ENCODE data around the gene OOSP4A. TPM values are rescaled to one million over a fixed set of nuclear protein-coding genes. Genes with fewer than 3 reads are reported as not detected.

The OOSP4A gene
- total and polyA plus RNA-seq, 2 of the 13 experiments (the other 11 are each of a cell fraction or from before 2014, with no cell fraction given) = not detected

DNA sequence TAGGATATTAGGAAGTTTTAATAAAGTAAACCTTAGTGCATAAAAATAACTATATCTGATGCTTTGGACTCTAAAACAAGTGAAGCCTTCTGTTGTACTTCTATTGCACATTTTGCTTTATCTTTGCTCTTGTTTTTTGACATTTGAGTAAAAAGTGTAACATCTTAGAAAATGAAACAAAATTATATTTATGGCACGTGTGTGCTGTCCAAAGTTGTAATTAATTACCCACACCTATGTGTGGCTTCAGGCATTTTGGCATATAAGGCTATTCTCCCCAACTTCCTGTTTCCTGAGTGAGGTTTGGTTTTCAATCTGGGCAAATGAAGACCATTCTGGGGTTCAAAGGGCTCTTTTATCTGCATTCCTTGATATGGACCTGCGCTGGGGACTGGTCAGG lies 25.7 kb upstream of the OOSP4A start, which contains the start of gene OOSP1:
Gene OOSP1 (plus strand): TSS at position 301 of the 400 bp plus-strand sequence. CDS start 23 bp downstream, at position 324.
- in situ Hi-C loops (cut with HindIII; ENCODE audit: extremely low pct_ligation_motif_present, low pct_unique_long_range_greater_than_20kb) (no loop called here), intact Hi-C loops (cut with micrococcal nuclease; ENCODE audit: unreplicated experiment) (no loop called here)
- no peak for FAIRE-seq
- H3K36me3 ChIP-seq (replicated peaks in 1 of 2; ENCODE audit: control insufficient read depth in 1 of 2, insufficient read depth in 2 of 2, low read length in 2 of 2) = no peaks in the 10 kb centered on the region
- no peak for TF ChIP-seq HNRNPUL1 (IDR thresholded peaks at IDR 0.05; ENCODE audit: low read depth, low read length)
- no peak for TF ChIP-seq RBAK (CRISPR knock-in tag; IDR thresholded peaks at IDR 0.05)
- TF ChIP-seq ZNF124 (CRISPR knock-in tag; IDR thresholded peaks at IDR 0.05) = no peak
- no peak for TF ChIP-seq ZNF75D (CRISPR knock-in tag; IDR thresholded peaks at IDR 0.05; ENCODE audit: borderline replicate concordance)
- TF ChIP-seq ETV6 (CRISPR knock-in tag; conservative IDR thresholded peaks at IDR 0.05) = no peak
- TF ChIP-seq, protein P1, sequence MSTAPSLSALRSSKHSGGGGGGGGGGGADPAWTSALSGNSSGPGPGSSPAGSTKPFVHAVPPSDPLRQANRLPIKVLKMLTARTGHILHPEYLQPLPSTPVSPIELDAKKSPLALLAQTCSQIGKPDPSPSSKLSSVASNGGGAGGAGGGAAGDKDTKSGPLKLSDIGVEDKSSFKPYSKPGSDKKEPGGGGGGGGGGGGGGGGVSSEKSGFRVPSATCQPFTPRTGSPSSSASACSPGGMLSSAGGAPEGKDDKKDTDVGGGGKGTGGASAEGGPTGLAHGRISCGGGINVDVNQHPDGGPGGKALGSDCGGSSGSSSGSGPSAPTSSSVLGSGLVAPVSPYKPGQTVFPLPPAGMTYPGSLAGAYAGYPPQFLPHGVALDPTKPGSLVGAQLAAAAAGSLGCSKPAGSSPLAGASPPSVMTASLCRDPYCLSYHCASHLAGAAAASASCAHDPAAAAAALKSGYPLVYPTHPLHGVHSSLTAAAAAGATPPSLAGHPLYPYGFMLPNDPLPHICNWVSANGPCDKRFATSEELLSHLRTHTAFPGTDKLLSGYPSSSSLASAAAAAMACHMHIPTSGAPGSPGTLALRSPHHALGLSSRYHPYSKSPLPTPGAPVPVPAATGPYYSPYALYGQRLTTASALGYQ (CRISPR knock-in tag; IDR thresholded peaks at IDR 0.05) = no peak
- no peak for TF ChIP-seq DNMT1 (CRISPR knock-in tag; IDR thresholded peaks at IDR 0.05)
- TF ChIP-seq ZBTB42 (CRISPR knock-in tag; IDR thresholded peaks at IDR 0.05) = no peak
- TF ChIP-seq, protein P2, sequence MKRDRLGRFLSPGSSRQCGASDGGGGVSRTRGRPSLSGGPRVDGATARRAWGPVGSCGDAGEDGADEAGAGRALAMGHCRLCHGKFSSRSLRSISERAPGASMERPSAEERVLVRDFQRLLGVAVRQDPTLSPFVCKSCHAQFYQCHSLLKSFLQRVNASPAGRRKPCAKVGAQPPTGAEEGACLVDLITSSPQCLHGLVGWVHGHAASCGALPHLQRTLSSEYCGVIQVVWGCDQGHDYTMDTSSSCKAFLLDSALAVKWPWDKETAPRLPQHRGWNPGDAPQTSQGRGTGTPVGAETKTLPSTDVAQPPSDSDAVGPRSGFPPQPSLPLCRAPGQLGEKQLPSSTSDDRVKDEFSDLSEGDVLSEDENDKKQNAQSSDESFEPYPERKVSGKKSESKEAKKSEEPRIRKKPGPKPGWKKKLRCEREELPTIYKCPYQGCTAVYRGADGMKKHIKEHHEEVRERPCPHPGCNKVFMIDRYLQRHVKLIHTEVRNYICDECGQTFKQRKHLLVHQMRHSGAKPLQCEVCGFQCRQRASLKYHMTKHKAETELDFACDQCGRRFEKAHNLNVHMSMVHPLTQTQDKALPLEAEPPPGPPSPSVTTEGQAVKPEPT (CRISPR knock-in tag; IDR thresholded peaks at IDR 0.05; ENCODE audit: low read depth) = no peak
- no peak for TF ChIP-seq XBP1 (CRISPR knock-in tag; IDR thresholded peaks at IDR 0.05)
- no peak for TF ChIP-seq ZC3H4 (CRISPR knock-in tag; IDR thresholded peaks at IDR 0.05; ENCODE audit: borderline replicate concordance)
- TF ChIP-seq, protein P3, sequence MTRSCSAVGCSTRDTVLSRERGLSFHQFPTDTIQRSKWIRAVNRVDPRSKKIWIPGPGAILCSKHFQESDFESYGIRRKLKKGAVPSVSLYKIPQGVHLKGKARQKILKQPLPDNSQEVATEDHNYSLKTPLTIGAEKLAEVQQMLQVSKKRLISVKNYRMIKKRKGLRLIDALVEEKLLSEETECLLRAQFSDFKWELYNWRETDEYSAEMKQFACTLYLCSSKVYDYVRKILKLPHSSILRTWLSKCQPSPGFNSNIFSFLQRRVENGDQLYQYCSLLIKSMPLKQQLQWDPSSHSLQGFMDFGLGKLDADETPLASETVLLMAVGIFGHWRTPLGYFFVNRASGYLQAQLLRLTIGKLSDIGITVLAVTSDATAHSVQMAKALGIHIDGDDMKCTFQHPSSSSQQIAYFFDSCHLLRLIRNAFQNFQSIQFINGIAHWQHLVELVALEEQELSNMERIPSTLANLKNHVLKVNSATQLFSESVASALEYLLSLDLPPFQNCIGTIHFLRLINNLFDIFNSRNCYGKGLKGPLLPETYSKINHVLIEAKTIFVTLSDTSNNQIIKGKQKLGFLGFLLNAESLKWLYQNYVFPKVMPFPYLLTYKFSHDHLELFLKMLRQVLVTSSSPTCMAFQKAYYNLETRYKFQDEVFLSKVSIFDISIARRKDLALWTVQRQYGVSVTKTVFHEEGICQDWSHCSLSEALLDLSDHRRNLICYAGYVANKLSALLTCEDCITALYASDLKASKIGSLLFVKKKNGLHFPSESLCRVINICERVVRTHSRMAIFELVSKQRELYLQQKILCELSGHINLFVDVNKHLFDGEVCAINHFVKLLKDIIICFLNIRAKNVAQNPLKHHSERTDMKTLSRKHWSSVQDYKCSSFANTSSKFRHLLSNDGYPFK (CRISPR knock-in tag; IDR thresholded peaks at IDR 0.05; ENCODE audit: borderline replicate concordance) = no peak
- no peak for TF ChIP-seq ADNP (CRISPR knock-in tag; IDR thresholded peaks at IDR 0.05)
- TF ChIP-seq ZNF367 (CRISPR knock-in tag; IDR thresholded peaks at IDR 0.05; ENCODE audit: borderline replicate concordance) = no peak
- TF ChIP-seq TOE1 (CRISPR knock-in tag; IDR thresholded peaks at IDR 0.05) = no peak
- TF ChIP-seq FIP1L1 (IDR thresholded peaks at IDR 0.05; ENCODE audit: borderline replicate concordance, insufficient read depth, low read depth, low read length) = no peak
- TF ChIP-seq NR2F2 (IDR thresholded peaks at IDR 0.05; ENCODE audit: borderline replicate concordance, low read depth) = no peak
- no peaks in the 10 kb centered on the region for H3K4me1 ChIP-seq (ENCODE audit: insufficient read depth, low read length)
- H4K20me1 ChIP-seq (ENCODE audit: insufficient read depth, low read length) = no peaks in the 10 kb centered on the region
- no peak within 1 kb of the TSS for H3K4me2 ChIP-seq (ENCODE audit: low read depth, low read length)
- no peak for ATAC-seq
- POLR2A ChIA-PET = no interaction called here
- H3K79me2 ChIP-seq (ENCODE audit: insufficient read depth, low read length) = no peaks in the 10 kb centered on the region
- no peak within 1 kb of the TSS for H3K4me3 ChIP-seq (replicated peaks in 1 of 3; ENCODE audit: insufficient read depth in 1 of 3, low read depth in 2 of 3, low read length in 3 of 3)
- H3K27me3 ChIP-seq (ENCODE audit: control insufficient read depth in 1 of 2, insufficient read depth in 2 of 2, low read length in 2 of 2) = no peaks in the 10 kb centered on the region
- CTCF ChIA-PET (ENCODE audit: low intra/inter-chr PET ratio, low total read pairs) = no interaction called here
- no peak within 1 kb of the TSS for H2AFZ ChIP-seq (ENCODE audit: low read length)
- no TSS peak for BruUV-seq (replicated peaks)
- 0% methylated on average over 2 of the region's 2 CpGs for WGBS (ENCODE audit: low lambda C conversion rate)
- no peak within 1 kb of the TSS for H3K9ac ChIP-seq (ENCODE audit: insufficient read depth, low read depth, low read length)
- H3K27ac ChIP-seq (ENCODE audit: extremely low read length, insufficient read depth, low read length) = no peak within 1 kb of the TSS
- no peaks in the 10 kb centered on the region for H3K9me3 ChIP-seq (ENCODE audit: low read length)
- no peak for DNase-seq (ENCODE audit: low spot score)
